Peyer's patch (tissue), 4 donors: Measurements from ENCODE around the gene DAAM2.

ENCODE experiments used
- POLR2A ChIP-seq, 2 donors: fragments of 450-650 bp; IDR thresholded peaks; one replicate each; pipeline ENCODE4 v1.5.1; 2017; ENCODE audit warnings: antibody characterized with exemption in 2 of 2, mild to moderate bottlenecking in 2 of 2, moderate library complexity in 2 of 2
- TF ChIP-seq, protein P1 (sequence below), 6 experiments: fragments of 450-650 bp in 4 of 6; fragments of 200-600 bp in 2 of 6; sonication (generic) in 1 of 6; IDR thresholded peaks; one replicate each; pipeline ENCODE4 v1.5.1; 2017 to 2019; ENCODE audit warnings: antibody characterized with exemption in 6 of 6, mild to moderate bottlenecking in 3 of 6, moderate library complexity in 1 of 6

DNA sequence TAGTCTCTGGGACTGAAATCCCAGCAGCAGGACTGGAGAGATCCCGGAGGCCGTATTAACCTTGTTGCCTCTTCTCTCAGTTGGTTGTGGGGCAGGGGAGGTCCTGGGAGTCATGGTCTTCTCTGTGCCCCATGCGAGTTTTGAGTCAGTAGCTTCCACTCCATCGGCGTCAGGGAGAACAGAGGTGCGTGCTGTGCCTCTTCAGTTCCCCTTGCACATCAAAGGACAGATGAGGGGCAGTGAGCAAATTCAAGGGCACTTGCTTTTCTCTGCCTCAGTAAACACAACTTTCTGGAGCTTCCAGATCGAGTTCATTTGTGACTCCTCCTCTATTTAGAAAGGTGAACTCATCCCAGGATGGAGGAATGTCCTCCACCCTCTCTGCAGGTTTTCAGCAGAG, 93.5 kb downstream of the DAAM2 start:
- TF ChIP-seq, protein P1, sequence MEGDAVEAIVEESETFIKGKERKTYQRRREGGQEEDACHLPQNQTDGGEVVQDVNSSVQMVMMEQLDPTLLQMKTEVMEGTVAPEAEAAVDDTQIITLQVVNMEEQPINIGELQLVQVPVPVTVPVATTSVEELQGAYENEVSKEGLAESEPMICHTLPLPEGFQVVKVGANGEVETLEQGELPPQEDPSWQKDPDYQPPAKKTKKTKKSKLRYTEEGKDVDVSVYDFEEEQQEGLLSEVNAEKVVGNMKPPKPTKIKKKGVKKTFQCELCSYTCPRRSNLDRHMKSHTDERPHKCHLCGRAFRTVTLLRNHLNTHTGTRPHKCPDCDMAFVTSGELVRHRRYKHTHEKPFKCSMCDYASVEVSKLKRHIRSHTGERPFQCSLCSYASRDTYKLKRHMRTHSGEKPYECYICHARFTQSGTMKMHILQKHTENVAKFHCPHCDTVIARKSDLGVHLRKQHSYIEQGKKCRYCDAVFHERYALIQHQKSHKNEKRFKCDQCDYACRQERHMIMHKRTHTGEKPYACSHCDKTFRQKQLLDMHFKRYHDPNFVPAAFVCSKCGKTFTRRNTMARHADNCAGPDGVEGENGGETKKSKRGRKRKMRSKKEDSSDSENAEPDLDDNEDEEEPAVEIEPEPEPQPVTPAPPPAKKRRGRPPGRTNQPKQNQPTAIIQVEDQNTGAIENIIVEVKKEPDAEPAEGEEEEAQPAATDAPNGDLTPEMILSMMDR (IDR thresholded peaks at IDR 0.05), result no peak
- TF ChIP-seq POLR2A (IDR thresholded peaks at IDR 0.05), result no peak
